Cortex of kidney (tissue), 1 donor: ENCODE measurements around the gene DOC2B.
"Not testable (repeated sequence)": the region's sequence is repeated elsewhere in the genome, so short reads cannot be mapped to it uniquely, and the experiment has no call there.

Experiments used
- DNase-seq: peaks from one replicate; lab custom pipeline; 2025; lab: John Stamatoyannopoulos, UW

DOC2B gene

DNA sequence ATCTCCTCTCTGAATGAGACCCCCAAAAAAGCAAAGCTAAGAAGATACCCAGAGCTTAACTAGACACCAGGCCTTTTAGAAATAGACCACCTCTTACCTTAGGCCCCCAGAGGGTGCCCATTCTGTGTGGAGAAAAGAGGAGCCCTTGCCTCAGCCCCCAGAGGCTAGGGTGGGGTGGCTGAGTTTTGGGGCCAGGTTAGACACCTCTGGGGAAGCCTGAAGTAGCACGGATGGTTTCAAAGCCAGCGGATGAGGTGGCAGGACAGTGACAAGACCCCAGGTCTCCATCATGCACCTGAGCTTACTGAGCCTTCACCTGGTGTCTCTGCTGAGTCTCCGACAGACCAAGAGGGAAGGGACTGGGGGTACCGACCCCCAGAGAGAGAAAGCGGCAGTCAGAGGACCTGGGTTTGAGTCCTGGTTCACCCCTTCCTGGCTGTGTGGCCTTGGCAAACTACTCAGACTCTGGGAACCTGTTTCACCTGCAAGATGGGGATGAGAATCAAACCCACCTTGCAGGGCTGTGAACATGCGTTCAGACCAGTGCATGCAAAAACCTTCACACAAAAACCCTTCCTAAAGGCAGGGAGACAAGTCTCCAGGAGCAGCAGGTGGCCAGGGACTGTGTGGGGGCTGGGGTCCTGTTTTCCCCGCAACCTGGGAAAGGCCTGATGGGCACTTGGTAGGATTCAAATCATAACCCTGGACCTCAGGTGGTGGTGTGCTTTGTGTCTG, 36.3 kb downstream of the DOC2B start:
- DNase-seq: no peak

- DNase-seq: peak; percentile 44
Observed at GRCh38 chr17:143785-144281, 37.6 kb downstream of the DOC2B start.

GRCh38 chr17:142876-143784, 38.3 kb downstream of the DOC2B start:
- DNase-seq: no peak

- no peak for DNase-seq
Observed at GRCh38 chr17:142102-142661, 39.3 kb downstream of the DOC2B start.

DNA sequence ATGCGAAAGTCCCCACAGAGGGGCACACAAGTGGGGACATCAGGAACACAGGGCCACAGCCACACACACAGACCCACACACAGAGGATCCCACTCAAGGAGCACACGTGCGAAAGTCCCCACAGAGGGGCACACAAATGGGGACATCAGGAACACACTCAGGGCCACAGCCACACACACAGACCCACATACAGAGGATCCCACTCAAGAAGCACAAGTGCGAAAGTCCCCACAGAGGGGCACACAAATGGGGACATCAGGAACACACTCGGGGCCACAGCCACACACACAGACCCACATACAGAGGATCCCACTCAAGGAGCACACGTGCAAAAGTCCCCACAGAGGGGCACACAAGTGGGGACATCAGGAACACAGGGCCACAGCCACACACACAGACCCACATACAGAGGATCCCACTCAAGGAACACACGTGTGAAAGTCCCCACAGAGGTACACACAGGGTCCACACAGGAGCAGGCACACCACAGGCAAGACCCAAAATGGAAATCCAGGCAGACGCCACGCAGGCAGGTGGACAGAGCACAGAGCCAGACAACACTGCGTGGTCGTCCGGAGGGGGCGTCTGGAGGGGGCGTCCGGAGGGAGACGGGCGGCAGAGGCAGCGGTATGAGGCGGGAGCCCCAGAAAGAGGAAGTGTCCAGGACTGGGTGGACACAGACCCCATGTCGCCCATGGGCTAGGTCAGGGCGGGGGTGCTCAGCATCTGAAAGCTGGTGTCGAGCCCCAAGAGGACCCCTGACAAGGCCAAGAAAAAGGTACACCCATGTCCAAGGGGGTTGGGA, 41.8 kb downstream of the DOC2B start:
- DNase-seq: not testable (repeated sequence)

GRCh38 chr17:137166-137807, 44.2 kb downstream of the DOC2B start, which contains the start of gene SCGB1C2:
SCGB1C2 (plus strand) TSS chr17:137569; CDS start chr17:137591, 22 bp downstream.
- DNase-seq: not testable (repeated sequence)

DNA sequence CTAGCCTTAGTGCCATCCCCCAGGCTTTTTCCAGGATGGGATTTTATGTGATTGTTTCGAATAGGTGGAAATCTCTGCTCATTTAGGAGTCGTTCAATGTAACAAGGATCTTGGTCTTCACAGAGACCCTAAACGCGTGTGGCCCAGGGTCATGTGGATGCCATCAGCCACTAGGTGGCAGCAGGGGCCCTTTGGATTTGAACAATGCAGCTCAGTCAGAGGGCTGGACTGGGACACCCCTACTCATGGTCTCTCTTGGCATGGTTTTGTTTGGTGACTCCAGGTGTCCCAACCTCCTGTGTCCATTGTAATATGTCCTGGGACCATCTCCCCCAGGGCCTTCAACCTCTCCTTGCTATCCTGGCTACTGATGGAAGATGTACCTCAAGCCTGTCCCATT, 44.9 kb downstream of the DOC2B start:
- DNase-seq: not testable (repeated sequence)

- DNase-seq: not testable (repeated sequence)
Observed at GRCh38 chr17:135895-136294, 45.6 kb downstream of the DOC2B start.

DNA sequence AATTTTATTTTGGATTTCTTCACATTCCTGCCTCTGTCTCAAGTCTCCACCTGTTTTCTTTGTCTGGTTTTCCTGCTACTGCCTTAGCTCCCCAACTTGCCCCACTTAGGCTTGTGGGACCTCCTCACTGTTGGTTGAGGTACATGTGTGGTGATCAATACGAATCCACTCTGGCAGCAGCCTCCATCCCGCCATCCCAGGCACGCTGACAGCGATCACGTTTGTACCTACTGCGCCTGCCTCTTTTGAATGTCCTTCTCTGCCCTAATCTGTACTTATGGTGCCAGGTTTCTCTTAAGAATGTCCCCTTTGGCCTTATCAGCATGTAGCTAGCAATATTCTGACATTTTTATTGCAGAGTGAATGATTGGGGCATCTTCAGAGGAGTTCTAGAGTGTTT, 46.4 kb downstream of the DOC2B start:
- DNase-seq: not testable (repeated sequence)

- DNase-seq: not testable (repeated sequence)
Observed at GRCh38 chr17:134332-134785, 47.1 kb downstream of the DOC2B start.

DNA sequence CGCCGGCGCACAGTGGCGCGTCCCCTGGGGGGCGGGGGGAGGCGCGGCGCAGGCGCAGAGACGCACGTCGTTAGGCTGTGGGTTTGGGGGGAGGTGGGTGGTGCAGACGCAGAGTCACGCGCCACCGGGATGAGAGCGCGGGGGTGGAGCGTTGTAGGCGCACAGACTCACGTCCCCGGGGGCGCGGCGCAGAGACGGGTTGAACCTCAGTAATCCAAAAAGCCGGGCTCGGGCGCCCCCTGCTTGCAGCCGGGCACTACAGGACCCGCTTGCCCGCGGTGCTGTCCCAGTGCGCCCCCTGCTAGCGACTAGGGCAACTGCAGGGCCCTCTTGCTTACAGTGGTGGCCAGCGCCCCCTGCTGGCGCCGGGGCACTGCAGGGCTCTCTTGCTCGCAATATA, 47.5 kb downstream of the DOC2B start:
- DNase-seq: not testable (repeated sequence)

DNA sequence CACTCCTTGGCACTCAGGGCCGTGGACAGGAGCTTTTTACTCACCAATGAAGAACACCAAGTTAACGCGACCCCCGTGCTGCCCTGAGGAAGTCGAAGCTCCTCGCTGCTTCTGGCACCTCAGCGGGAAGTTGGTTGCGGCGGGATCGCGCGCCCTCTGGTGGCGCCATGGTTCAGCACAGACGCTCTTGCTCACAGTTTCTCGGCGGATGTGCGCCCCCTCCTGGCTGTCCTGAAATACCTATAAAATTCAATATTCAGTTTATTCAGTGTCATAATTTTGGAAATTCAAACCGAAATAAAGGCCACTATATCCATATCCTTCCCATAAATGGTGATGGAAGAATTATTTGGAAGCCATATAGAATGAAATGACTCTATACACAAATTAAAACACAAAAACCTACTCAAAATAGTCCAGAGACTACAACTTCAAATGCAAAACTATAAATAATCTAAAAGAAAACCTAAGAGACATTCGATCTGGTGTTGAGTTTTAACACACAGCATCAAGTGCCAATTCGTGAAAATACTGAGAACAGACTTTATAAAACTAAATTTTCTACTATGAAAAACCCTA, 63.0 kb downstream of the DOC2B start:
- DNase-seq: not testable (repeated sequence)

DNA sequence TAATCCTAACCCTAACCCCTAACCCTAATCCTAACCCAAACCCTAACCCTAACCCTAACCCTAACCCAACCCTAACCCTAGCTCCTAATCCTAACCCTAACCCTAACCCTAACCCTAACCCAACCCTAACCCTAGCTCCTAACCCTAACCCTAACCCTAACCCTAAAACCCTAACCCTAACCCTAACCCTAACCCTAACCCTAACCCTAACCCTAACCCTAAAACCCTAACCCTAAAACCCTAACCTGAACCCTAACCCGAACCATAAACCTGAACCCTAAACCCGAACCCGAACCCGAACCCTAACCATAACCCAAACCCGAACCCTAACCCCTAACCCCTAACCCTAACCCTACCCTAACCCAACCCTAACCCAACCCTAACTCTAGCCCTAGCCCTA, 68.3 kb downstream of the DOC2B start:
- not testable (repeated sequence) for DNase-seq
